Thyroid gland (tissue), 4 donors: ENCODE data around the gene PSAP. TPM values are rescaled to one million over a fixed set of nuclear protein-coding genes. Genes with fewer than 3 reads are reported as not detected.

Experiments used
- DNase-seq, 2 donors: peaks; one replicate each; pipeline ENCODE4 v3.0.0-alpha.2; 2019
- H3K27ac ChIP-seq, 3 donors: fragments of 200-600 bp; sonication (generic); 1 replicate in 2 of 3; 2 replicates in 1 of 3; pipeline ENCODE4 v1.5.1; 2016 to 2019; ENCODE audit warnings: mild to moderate bottlenecking in 1 of 3, moderate library complexity in 1 of 3
- H3K27me3 ChIP-seq: fragments of 200-600 bp; sonication (generic); one replicate; pipeline ENCODE4 v1.5.1; 2019
- H3K36me3 ChIP-seq, 2 donors: fragments of 200-600 bp; sonication (generic); one replicate each; pipeline ENCODE4 v1.5.1; 2016 to 2019
- H3K4me1 ChIP-seq, 2 donors: fragments of 200-600 bp; sonication (generic); one replicate each; pipeline ENCODE4 v1.5.1; 2017 to 2019
- H3K4me3 ChIP-seq, 3 donors: fragments of 200-600 bp; sonication (generic); replicated peaks in 1 of 3; 1 replicate in 2 of 3; 2 replicates in 1 of 3; pipeline ENCODE4 v1.5.1; 2016; ENCODE audit warnings: mild to moderate bottlenecking in 1 of 3
- H3K9me3 ChIP-seq: fragments of 200-600 bp; sonication (generic); one replicate; pipeline ENCODE4 v1.5.1; 2017
- CTCF ChIP-seq, 6 experiments: fragments of 200-600 bp in 3 of 6; fragments of 450-650 bp in 3 of 6; sonication (generic) in 3 of 6; IDR thresholded peaks; one replicate each; pipeline ENCODE4 v1.5.1; 2016 to 2019; ENCODE audit warnings: antibody characterized with exemption in 6 of 6, mild to moderate bottlenecking in 2 of 6, inconsistent platforms in 1 of 6, moderate library complexity in 1 of 6
- POLR2A ChIP-seq, 2 donors: fragments of 450-650 bp; IDR thresholded peaks; one replicate each; pipeline ENCODE4 v1.6.1; 2017; ENCODE audit warnings: antibody characterized with exemption in 2 of 2, mild to moderate bottlenecking in 2 of 2, moderate library complexity in 1 of 2
- WGBS, 2 donors: methylation state at CpG; one replicate each; pipeline ENCODE4 v1.1.5; 2017; 5-methylcytosine and 5-hydroxymethylcytosine counted together
- intact Hi-C: fragments of 100-400 bp; cut with DNase I; formaldehyde crosslinking; loops from one replicate; pipeline ENCODE4 v1.15.1; 2023
- total RNA-seq, 4 donors: library from RNA; depleted of rRNA; stranded (reverse); fragments of >200 nt; gene quantifications; one replicate each; pipeline ENCODE4 v1.2.3, GENCODE V29; 2016

Gene PSAP
- total RNA-seq, 4 donors from 2014 or later, result 978 to 1,211 (median 1,123) TPM

GRCh38 chr10:71842856-71843686, 8.0 kb downstream of the PSAP start:
- TF ChIP-seq CTCF (IDR thresholded peaks at IDR 0.05), result no peak
- no peak for TF ChIP-seq POLR2A (IDR thresholded peaks at IDR 0.05)
- peaks cover 20 to 39% of the 10 kb centered on the region in 2 donors for H3K4me1 ChIP-seq
- no peak overlapping the region for H3K27ac ChIP-seq
- no peaks in the 10 kb centered on the region for H3K36me3 ChIP-seq
- H3K9me3 ChIP-seq, result no peaks in the 10 kb centered on the region
- no peaks in the 10 kb centered on the region for H3K27me3 ChIP-seq
- no peak overlapping the region for H3K4me3 ChIP-seq
- intact Hi-C loops, result no loop called here
- no peak for DNase-seq
- 87 to 88% methylated on average over 14 of the region's 14 CpGs for WGBS, 2 donors

GRCh38 chr10:71842422-71842821, 8.6 kb downstream of the PSAP start:
- Histone ChIP-seq H3K4me3 (no peak overlapping the region), H3K36me3 (no peaks in the 10 kb centered on the region), H3K27ac (no peak overlapping the region), H3K27me3 (no peaks in the 10 kb centered on the region), H3K4me1 (peaks cover 16 to 39% of the 10 kb centered on the region in 2 donors), H3K9me3 (no peaks in the 10 kb centered on the region)
- intact Hi-C loops, result no loop called here
- WGBS, 2 donors, result 73 to 90% methylated on average over 2 of the region's 2 CpGs
- TF ChIP-seq CTCF (IDR thresholded peaks at IDR 0.05) (no peak), POLR2A (IDR thresholded peaks at IDR 0.05) (no peak)
- no peak for DNase-seq

GRCh38 chr10:71840958-71841335, 10.1 kb downstream of the PSAP start:
- peaks cover 26 to 49% of the 10 kb centered on the region in 2 donors for H3K4me1 ChIP-seq
- intact Hi-C loops, result no loop called here
- WGBS, 2 donors, result 83 to 85% methylated on average over 4 of the region's 4 CpGs
- H3K27ac ChIP-seq, result no peak overlapping the region
- H3K4me3 ChIP-seq, result no peak overlapping the region
- no peaks in the 10 kb centered on the region for H3K9me3 ChIP-seq
- no peaks in the 10 kb centered on the region for H3K27me3 ChIP-seq
- no peaks in the 10 kb centered on the region for H3K36me3 ChIP-seq
- no peak for DNase-seq
- no peak for TF ChIP-seq POLR2A (IDR thresholded peaks at IDR 0.05)
- no peak for TF ChIP-seq CTCF (IDR thresholded peaks at IDR 0.05)

GRCh38 chr10:71840177-71840957, 10.7 kb downstream of the PSAP start:
- intact Hi-C loops, result no loop called here
- Histone ChIP-seq H3K36me3 (no peaks in the 10 kb centered on the region), H3K9me3 (no peaks in the 10 kb centered on the region), H3K27me3 (no peaks in the 10 kb centered on the region), H3K27ac (no peak overlapping the region), H3K4me3 (no peak overlapping the region), H3K4me1 (peaks cover 31 to 55% of the 10 kb centered on the region in 2 donors)
- 20 to 33% methylated on average over 6 of the region's 6 CpGs for WGBS, 2 donors
- peak; percentile 93 to 95 for DNase-seq
- no peak for TF ChIP-seq POLR2A (IDR thresholded peaks at IDR 0.05)
- TF ChIP-seq CTCF (IDR thresholded peaks at IDR 0.05), result no peak
